HFF-Myc (cell line): ENCODE data around the gene CAMSAP2.
"Not testable (repeated sequence)": the region's sequence is repeated elsewhere in the genome, so short reads cannot be mapped to it uniquely, and the experiment has no call there.

ENCODE experiments used
- DNase-seq: peaks from one replicate; pipeline ENCODE4 v3.0.0-alpha.2; 2011; ENCODE audit warnings: low read depth; ENCODE audit errors: extremely low read depth
- H3K4me3 ChIP-seq: replicated peaks from 2 replicates; pipeline ENCODE4 v1.5.1; 2011; ENCODE audit warnings: low read depth, mild to moderate bottlenecking, control low read depth, low read length
- CTCF ChIP-seq: IDR thresholded peaks from 2 replicates; pipeline ENCODE4 v1.5.1; 2012; ENCODE audit warnings: mild to moderate bottlenecking, low read depth, low read length, control low read depth; ENCODE audit errors: missing control alignments

CAMSAP2 gene

DNA sequence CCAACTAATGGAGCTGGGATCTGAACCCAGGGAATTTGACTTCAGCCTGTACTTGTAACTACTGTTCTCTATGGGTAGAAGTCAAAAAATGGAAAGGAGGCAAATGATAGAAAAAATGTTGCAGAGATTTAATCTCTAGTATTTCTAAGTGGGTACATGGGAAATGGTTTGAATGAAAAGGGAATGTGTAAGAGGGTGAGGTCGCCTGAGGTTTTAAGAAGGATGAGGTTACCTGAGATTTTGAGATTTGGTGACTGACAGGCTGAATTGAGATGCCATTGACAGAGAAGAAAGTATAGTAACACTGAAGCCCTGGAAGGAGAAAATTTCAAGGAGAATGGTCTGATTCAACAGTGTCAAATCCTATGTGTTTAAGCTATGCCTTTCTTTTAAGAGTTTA, 5.5 kb downstream of the CAMSAP2 start:
- DNase-seq = no peak
- no peak for TF ChIP-seq CTCF
- H3K4me3 ChIP-seq = no peak overlapping the region

GRCh38 chr1:200749090-200749489, 10.4 kb downstream of the CAMSAP2 start:
- no peak overlapping the region for H3K4me3 ChIP-seq
- no peak for TF ChIP-seq CTCF
- DNase-seq = no peak

- H3K4me3 ChIP-seq, DNase-seq: not testable (repeated sequence)
Measured at GRCh38 chr1:200750749-200751148, 12.1 kb downstream of the CAMSAP2 start.

- no peak overlapping the region for H3K4me3 ChIP-seq
- no peak for DNase-seq
Measured at GRCh38 chr1:200751717-200752116, 13.0 kb downstream of the CAMSAP2 start.

GRCh38 chr1:200753650-200754198, 15.0 kb downstream of the CAMSAP2 start:
- DNase-seq = no peak
- TF ChIP-seq CTCF = no peak
- no peak overlapping the region for H3K4me3 ChIP-seq

More at GRCh38 chr1:200751717-200752116, 13.0 kb downstream of the CAMSAP2 start:
- no peak for TF ChIP-seq CTCF

- no peak for TF ChIP-seq CTCF
- DNase-seq = no peak
- H3K4me3 ChIP-seq = no peak overlapping the region
Measured at GRCh38 chr1:200755456-200755855, 16.8 kb downstream of the CAMSAP2 start.

- no peak overlapping the region for H3K4me3 ChIP-seq
- TF ChIP-seq CTCF = no peak
- DNase-seq = no peak
Measured at GRCh38 chr1:200762089-200762488, 23.4 kb downstream of the CAMSAP2 start.
